Upper lobe of left lung (tissue), 4 donors: Measurements from ENCODE around the gene GNG2.

Experiments
- CTCF ChIP-seq, 6 experiments: fragments of 450-650 bp in 4 of 6; fragments of 200-600 bp in 2 of 6; sonication (generic) in 2 of 6; IDR thresholded peaks; one replicate each; pipeline ENCODE4 v1.5.1; 2016 to 2019; ENCODE audit warnings: antibody characterized with exemption in 6 of 6
- POLR2A ChIP-seq, 4 donors: fragments of 450-650 bp; IDR thresholded peaks; one replicate each; pipeline ENCODE4 v1.5.1; 2016 to 2017; ENCODE audit warnings: antibody characterized with exemption in 4 of 4, mild to moderate bottlenecking in 2 of 4
- POLR2AphosphoS5 ChIP-seq, 2 donors: sonication (generic); formaldehyde crosslinking; IDR thresholded peaks; one replicate each; pipeline ENCODE4 v1.5.1; 2017; ENCODE audit warnings: antibody characterized with exemption in 2 of 2

DNA sequence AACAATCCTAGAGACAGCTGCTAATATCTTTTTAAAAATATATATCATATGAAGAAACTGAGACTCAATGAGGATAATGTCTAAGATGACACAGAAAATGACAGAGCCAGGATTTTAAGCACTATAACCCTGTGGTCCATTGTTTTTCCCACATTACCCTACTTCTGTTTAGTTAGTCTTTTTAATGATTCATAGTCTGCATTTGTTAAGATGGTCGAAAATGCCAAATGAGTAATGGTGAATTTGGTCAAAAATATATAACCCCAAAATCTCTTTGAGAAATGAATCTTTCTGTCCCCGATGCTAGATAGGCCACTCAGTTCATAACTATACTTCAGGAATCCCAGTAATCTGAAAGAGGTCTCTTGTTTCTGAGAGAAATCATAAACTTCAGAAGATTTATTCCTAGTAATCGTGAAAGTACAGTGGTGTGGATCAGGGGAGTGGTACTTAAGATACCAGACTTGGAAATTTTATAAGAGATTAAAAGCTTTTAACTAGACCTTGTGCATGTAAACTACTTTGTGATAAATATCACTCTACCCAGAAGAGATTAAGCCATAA is 139.7 kb downstream of the GNG2 start:
- TF ChIP-seq POLR2AphosphoS5 (IDR thresholded peaks at IDR 0.05): no peak
- TF ChIP-seq CTCF (IDR thresholded peaks at IDR 0.05): no peak
- no peak for TF ChIP-seq POLR2A (IDR thresholded peaks at IDR 0.05)
